Measurements from ENCODE around the gene PLD5.
"Not testable (repeated sequence)": the region's sequence is repeated elsewhere in the genome, so short reads cannot be mapped to it uniquely, and the experiment has no call there.

PLD5 gene

GRCh38 chr1:242264419-242264818, 260.1 kb downstream of the PLD5 start:
- not testable (repeated sequence) for DNase-seq

GRCh38 chr1:242245255-242245654, 279.2 kb downstream of the PLD5 start:
- DNase-seq, result no peak

GRCh38 chr1:242243472-242243871, 281.0 kb downstream of the PLD5 start:
- no peak for DNase-seq

- no peak for DNase-seq
Measured at GRCh38 chr1:242242983-242243382, 281.5 kb downstream of the PLD5 start.

GRCh38 chr1:242241936-242242335, 282.6 kb downstream of the PLD5 start:
- no peak for DNase-seq

GRCh38 chr1:242240691-242241090, 283.8 kb downstream of the PLD5 start:
- no peak for DNase-seq

GRCh38 chr1:242240077-242240476, 284.4 kb downstream of the PLD5 start:
- no peak for DNase-seq

GRCh38 chr1:242239398-242239797, 285.1 kb downstream of the PLD5 start:
- no peak for DNase-seq

GRCh38 chr1:242237051-242237450, 287.4 kb downstream of the PLD5 start:
- DNase-seq, result no peak

GRCh38 chr1:242228991-242229390, 295.5 kb downstream of the PLD5 start:
- DNase-seq, result no peak

- no peak for DNase-seq
Measured at GRCh38 chr1:242225767-242226573, 298.5 kb downstream of the PLD5 start.

GRCh38 chr1:242224878-242225766, 299.4 kb downstream of the PLD5 start:
- not testable (repeated sequence) for DNase-seq

GRCh38 chr1:242224461-242224860, 300.0 kb downstream of the PLD5 start:
- no peak for DNase-seq

- no peak for DNase-seq
Measured at GRCh38 chr1:242219905-242220304, 304.6 kb downstream of the PLD5 start.

GRCh38 chr1:242219298-242219901, 305.1 kb downstream of the PLD5 start:
- no peak for DNase-seq

GRCh38 chr1:242216368-242216767, 308.1 kb downstream of the PLD5 start:
- no peak for DNase-seq

GRCh38 chr1:242214455-242214854, 310.0 kb downstream of the PLD5 start:
- not testable (repeated sequence) for DNase-seq

GRCh38 chr1:242212961-242213360, 311.5 kb downstream of the PLD5 start:
- DNase-seq, result not testable (repeated sequence)

- DNase-seq, result no peak
Measured at GRCh38 chr1:242212401-242212800, 312.1 kb downstream of the PLD5 start.

GRCh38 chr1:242211254-242212022, 313.1 kb downstream of the PLD5 start:
- DNase-seq, result no peak

GRCh38 chr1:242210316-242210715, 314.2 kb downstream of the PLD5 start:
- DNase-seq, result not testable (repeated sequence)

- no peak for DNase-seq
Measured at GRCh38 chr1:242209063-242209462, 315.4 kb downstream of the PLD5 start.

GRCh38 chr1:242208021-242208420, 316.5 kb downstream of the PLD5 start:
- DNase-seq, result no peak
